ENCODE measurements around the gene RAB9B. TPM values are rescaled to one million over a fixed set of nuclear protein-coding genes. Genes with fewer than 3 reads are reported as not detected.

The RAB9B gene
- total and polyA plus RNA-seq, 5 donors, result 11.5 to 28.3 (median 21.9) TPM

Other genes starting within 250 kb of the RAB9B start
- 100 to 1,000 TPM in 2 of 4 donors, 10 to 100 TPM in 2; 85.3 to 128 (median 96.2) TPM for gene TCEAL4, start 246.7 kb downstream of the RAB9B start, total RNA-seq
- 276 TPM for gene TCEAL4, start 246.7 kb downstream of the RAB9B start, polyA plus RNA-seq
- gene TCEAL3, start 224.3 kb downstream of the RAB9B start, total RNA-seq, result 10 to 100 TPM; 35.4 to 42.8 (median 42.3) TPM
- gene TCEAL3, start 224.3 kb downstream of the RAB9B start, polyA plus RNA-seq, result 71.5 TPM
- gene TCEAL1, start 203.3 kb downstream of the RAB9B start, total RNA-seq, result 10 to 100 TPM; 33.5 to 41.1 (median 36.4) TPM
- 42.5 TPM for gene TCEAL1, start 203.3 kb downstream of the RAB9B start, polyA plus RNA-seq
- 100 to 1,000 TPM; 187 to 269 (median 217) TPM for gene MORF4L2, start 145.6 kb downstream of the RAB9B start, total RNA-seq
- 265 TPM for gene MORF4L2, start 145.6 kb downstream of the RAB9B start, polyA plus RNA-seq
- under 1 TPM in 1 of 4 donors, not detected in 3; 0.34 TPM for gene TMEM31, start 121.3 kb downstream of the RAB9B start, total RNA-seq
- not detected for gene TMEM31, start 121.3 kb downstream of the RAB9B start, polyA plus RNA-seq
- gene PLP1, start 55.4 kb downstream of the RAB9B start, total RNA-seq, result 10 to 100 TPM; 14.0 to 33.0 (median 27.4) TPM
- 25.9 TPM for gene PLP1, start 55.4 kb downstream of the RAB9B start, polyA plus RNA-seq
- 1 to 10 TPM in 3 of 4 donors, under 1 TPM in 1; 0.74 to 2.1 (median 1.6) TPM for gene TMSB15B, start 130.4 kb upstream of the RAB9B start, total RNA-seq
- 2.8 TPM for gene TMSB15B, start 130.4 kb upstream of the RAB9B start, polyA plus RNA-seq
- not detected for gene H2BW1, start 181.5 kb upstream of the RAB9B start, total RNA-seq
- gene H2BW1, start 181.5 kb upstream of the RAB9B start, polyA plus RNA-seq, result not detected
- gene H2BW2, start 207.7 kb upstream of the RAB9B start, total RNA-seq, result not detected
- gene H2BW2, start 207.7 kb upstream of the RAB9B start, polyA plus RNA-seq, result not detected
- 1 to 10 TPM in 2 of 4 donors, under 1 TPM in 2; 0.40 to 1.4 (median 0.99) TPM for gene TMSB15C, start 244.0 kb upstream of the RAB9B start, total RNA-seq
- 0.52 TPM for gene TMSB15C, start 244.0 kb upstream of the RAB9B start, polyA plus RNA-seq

Measured in right cardiac atrium (tissue), 5 donors.